Measurements from ENCODE around the gene OR56B1. TPM values are rescaled to one million over a fixed set of nuclear protein-coding genes. Genes with fewer than 3 reads are reported as not detected.

The OR56B1 gene
- total RNA-seq, 1 experiment from 2014 or later, result not detected

DNA sequence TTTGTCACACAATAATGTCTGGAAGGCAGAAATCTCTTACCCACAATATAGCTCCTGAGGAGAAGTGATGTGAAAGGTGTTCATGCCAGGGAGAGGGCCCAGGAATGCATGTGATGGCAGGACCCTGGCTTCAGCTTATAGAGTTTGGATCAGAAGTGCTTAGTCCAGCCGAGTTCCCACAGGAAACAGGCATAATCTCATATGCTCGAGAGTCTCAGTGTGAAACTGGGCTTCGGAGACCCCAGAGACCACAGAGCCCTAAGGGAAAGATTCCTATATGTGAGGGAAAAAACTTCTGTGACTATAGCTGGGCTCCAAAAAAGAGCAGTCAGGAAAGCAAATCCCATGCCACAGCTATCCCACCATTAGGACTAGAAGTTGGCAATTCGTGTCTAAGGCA lies 47.0 kb downstream of the OR56B1 start, which contains the start of gene OR52N5:
Gene OR52N5, minus strand, starts transcription at position 101 of the 400 bp plus-strand sequence. CDS start 4,721 bp downstream, outside the sequence.
- Histone ChIP-seq H3K4me3 (ENCODE audit: insufficient read depth, low read depth, low read length) (no peak within 1 kb of the TSS), H3K27me3 (ENCODE audit: control insufficient read depth, insufficient read depth, low read length) (no peaks in the 10 kb centered on the region), H3K36me3 (replicated peaks; ENCODE audit: control insufficient read depth, insufficient read depth, low read length) (no peaks in the 10 kb centered on the region)
- no peak for DNase-seq

Other genes starting within 250 kb of the OR56B1 start
- not detected in 2 replicates for gene OR52D1, start 247.8 kb upstream of the OR56B1 start, total RNA-seq (2014; rRNA removed; shearing (Covaris generic))
- gene UBQLN3, start 226.5 kb upstream of the OR56B1 start, total RNA-seq (2014; rRNA removed; shearing (Covaris generic)), result not detected in 2 replicates
- not detected in 2 replicates for gene UBQLNL, start 219.7 kb upstream of the OR56B1 start, total RNA-seq (2014; rRNA removed; shearing (Covaris generic))
- 0.30 TPM in 1 of 2 replicates, not detected in the other for gene OR52H1, start 187.9 kb upstream of the OR56B1 start, total RNA-seq (2014; rRNA removed; shearing (Covaris generic))
- gene OR52B6, start 155.6 kb upstream of the OR56B1 start, total RNA-seq (2014; rRNA removed; shearing (Covaris generic)), result not detected in 2 replicates
- gene TRIM6, start 139.8 kb upstream of the OR56B1 start, total RNA-seq (2014; rRNA removed; shearing (Covaris generic)), result 27.4 and 40.6 TPM in 2 replicates
- 1.4 and 1.6 TPM in 2 replicates for gene TRIM34, start 111.4 kb upstream of the OR56B1 start, total RNA-seq (2014; rRNA removed; shearing (Covaris generic))
- 12.3 and 20.8 TPM in 2 replicates for gene TRIM5, start 51.4 kb upstream of the OR56B1 start, total RNA-seq (2014; rRNA removed; shearing (Covaris generic))
- gene TRIM22, start 46.7 kb upstream of the OR56B1 start, total RNA-seq (2014; rRNA removed; shearing (Covaris generic)), result 2.6 and 3.0 TPM in 2 replicates
- not detected in 2 replicates for gene OR52N4, start 17.8 kb downstream of the OR56B1 start, total RNA-seq (2014; rRNA removed; shearing (Covaris generic))
- gene OR52N5, start 46.9 kb downstream of the OR56B1 start, total RNA-seq (2014; rRNA removed; shearing (Covaris generic)), result 0.07 TPM in 1 of 2 replicates, not detected in the other
- not detected in 2 replicates for gene OR52N1, start 54.8 kb downstream of the OR56B1 start, total RNA-seq (2014; rRNA removed; shearing (Covaris generic))
- not detected in 2 replicates for gene OR52N2, start 72.5 kb downstream of the OR56B1 start, total RNA-seq (2014; rRNA removed; shearing (Covaris generic))
- not detected in 2 replicates for gene OR52E6, start 105.4 kb downstream of the OR56B1 start, total RNA-seq (2014; rRNA removed; shearing (Covaris generic))
- not detected in 2 replicates for gene OR52E8, start 121.2 kb downstream of the OR56B1 start, total RNA-seq (2014; rRNA removed; shearing (Covaris generic))
- not detected in 2 replicates for gene OR52E4, start 144.2 kb downstream of the OR56B1 start, total RNA-seq (2014; rRNA removed; shearing (Covaris generic))
- not detected in 2 replicates for gene OR52E5, start 156.8 kb downstream of the OR56B1 start, total RNA-seq (2014; rRNA removed; shearing (Covaris generic))
- not detected in 2 replicates for gene OR56A3, start 205.8 kb downstream of the OR56B1 start, total RNA-seq (2014; rRNA removed; shearing (Covaris generic))
- gene OR56A5, start 232.0 kb downstream of the OR56B1 start, total RNA-seq (2014; rRNA removed; shearing (Covaris generic)), result 0.18 TPM in 1 of 2 replicates, not detected in the other

All from H7 (cell line).